Retinal pigment epithelial cell (primary cell): ENCODE data around the gene MYO7B.

ENCODE experiments used
- DNase-seq: peaks from one replicate; pipeline ENCODE4 v3.0.0-alpha.2; 2010; ENCODE audit warnings: low read depth
- H3K4me3 ChIP-seq: 2 replicates; pipeline ENCODE4 v1.5.1; 2011; ENCODE audit warnings: mild to moderate bottlenecking, low read length, control low read depth, moderate library complexity
- CTCF ChIP-seq: conservative IDR thresholded peaks from 2 replicates; pipeline ENCODE4 v1.5.1; 2011; ENCODE audit warnings: low read depth, low read length, control low read depth, inconsistent platforms

MYO7B gene

GRCh38 chr2:127623388-127624319 is 88.2 kb downstream of the MYO7B start:
- H3K4me3 ChIP-seq: no peak overlapping the region
- no peak for DNase-seq
- TF ChIP-seq CTCF: no peak

- no peak for DNase-seq
- TF ChIP-seq CTCF: no peak
- H3K4me3 ChIP-seq: no peak overlapping the region
Observed at GRCh38 chr2:127624320-127624755, 88.9 kb downstream of the MYO7B start.

GRCh38 chr2:127624756-127625571 is 89.5 kb downstream of the MYO7B start:
- no peak overlapping the region for H3K4me3 ChIP-seq
- no peak for DNase-seq
- TF ChIP-seq CTCF: no peak

GRCh38 chr2:127625572-127625951 is 90.1 kb downstream of the MYO7B start:
- no peak for DNase-seq
- no peak for TF ChIP-seq CTCF

DNA sequence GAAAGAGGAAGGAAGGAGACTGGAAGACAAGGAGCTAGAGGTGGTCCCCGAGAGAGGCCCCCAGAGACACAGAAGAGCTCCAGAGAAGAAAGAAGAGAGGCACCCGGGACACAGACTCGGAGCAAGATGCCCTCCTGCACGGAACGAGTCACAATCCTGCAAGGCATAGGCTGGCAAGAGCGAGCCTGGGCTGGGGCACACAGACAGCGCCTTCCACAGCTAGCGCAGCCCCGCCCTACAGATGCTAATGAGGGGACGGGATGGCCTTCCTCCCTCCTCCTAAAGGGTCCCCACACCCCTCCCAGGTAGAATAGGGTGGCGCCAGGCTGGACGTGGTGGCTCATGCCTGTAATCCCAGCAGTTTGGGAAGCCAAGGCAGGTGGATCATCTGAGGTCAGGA is 90.7 kb downstream of the MYO7B start:
- no peak for TF ChIP-seq CTCF
- no peak overlapping the region for H3K4me3 ChIP-seq
- no peak for DNase-seq

More at GRCh38 chr2:127625572-127625951, 90.1 kb downstream of the MYO7B start:
- no peak overlapping the region for H3K4me3 ChIP-seq

- H3K4me3 ChIP-seq: no peak overlapping the region
- no peak for DNase-seq
- TF ChIP-seq CTCF: no peak
Observed at GRCh38 chr2:127626917-127627739, 91.6 kb downstream of the MYO7B start.
